Measurements from ENCODE around the gene PAM.

PAM gene

GRCh38 chr5:102815540-102816332 lies 60.6 kb downstream of the PAM start:
- no peak for DNase-seq

GRCh38 chr5:102818345-102818744 lies 63.2 kb downstream of the PAM start:
- DNase-seq = no peak

- no peak for DNase-seq
Measured at GRCh38 chr5:102818934-102819333, 63.8 kb downstream of the PAM start.

GRCh38 chr5:102819634-102820033 lies 64.5 kb downstream of the PAM start:
- DNase-seq = no peak

- no peak for DNase-seq
Measured at GRCh38 chr5:102823441-102823874, 68.4 kb downstream of the PAM start.

DNA sequence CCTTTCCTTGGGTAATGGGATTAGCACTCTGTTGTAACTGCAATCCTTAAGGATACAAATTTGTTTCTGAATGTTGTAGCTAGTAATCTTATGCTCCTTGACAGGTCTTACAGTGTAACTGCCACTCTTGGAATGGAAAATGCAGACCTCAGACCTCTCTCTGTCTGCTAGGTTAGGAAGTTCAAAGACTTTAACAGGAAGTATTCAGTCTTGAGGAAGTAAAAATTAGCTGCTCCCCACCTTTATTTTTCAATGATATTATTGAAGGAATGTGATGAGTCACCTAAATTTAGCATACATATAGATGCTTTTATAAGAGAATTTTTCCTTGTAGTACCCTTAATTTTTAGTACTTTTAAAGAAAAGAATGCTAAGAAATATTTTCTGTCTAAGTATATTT lies 71.5 kb downstream of the PAM start:
- no peak for DNase-seq

DNA sequence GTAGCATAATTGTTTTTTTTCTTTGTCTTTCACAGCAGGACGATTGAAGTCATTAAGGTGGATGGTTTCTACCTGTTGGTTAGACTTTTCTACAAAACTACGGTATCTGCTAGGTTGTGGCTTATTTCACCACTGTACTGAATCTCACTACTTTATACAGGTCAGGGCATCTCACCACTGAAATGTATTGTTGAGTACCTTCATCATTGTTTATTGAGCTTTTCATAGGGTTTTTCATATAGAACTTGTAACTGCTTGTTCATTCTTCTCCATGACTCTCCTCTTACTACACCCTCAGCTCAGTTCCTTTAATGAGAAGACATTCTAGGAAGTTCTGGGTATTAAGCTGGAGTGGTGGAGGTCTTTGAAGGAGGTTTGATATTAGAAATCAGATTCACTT lies 75.1 kb downstream of the PAM start:
- DNase-seq = no peak

- no peak for DNase-seq
Measured at GRCh38 chr5:102832445-102832844, 77.3 kb downstream of the PAM start.

- no peak for DNase-seq
Measured at GRCh38 chr5:102833146-102833545, 78.0 kb downstream of the PAM start.

- no peak for DNase-seq
Measured at GRCh38 chr5:102834438-102834964, 79.4 kb downstream of the PAM start.

- DNase-seq = no peak
Measured at GRCh38 chr5:102835717-102836116, 80.6 kb downstream of the PAM start.

DNA sequence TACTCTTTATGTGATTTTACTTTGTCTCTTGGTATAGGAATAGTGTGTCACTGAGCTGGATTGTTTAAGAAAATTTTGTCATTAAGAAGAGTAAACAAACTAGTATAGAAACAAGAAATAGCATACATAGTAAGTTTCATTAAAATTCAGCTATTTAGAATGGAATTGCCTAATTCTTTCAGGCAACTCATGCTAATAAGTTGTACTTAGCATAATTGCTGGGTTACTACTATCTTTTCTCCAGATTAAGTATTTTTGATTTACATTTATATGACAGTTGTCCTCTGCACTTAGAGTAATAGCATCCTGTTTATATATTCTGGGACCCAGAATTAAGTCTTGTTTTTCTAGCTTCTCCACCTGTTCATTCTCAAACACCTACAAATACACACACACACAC lies 85.9 kb downstream of the PAM start:
- DNase-seq = no peak

GRCh38 chr5:102843997-102844396 lies 88.9 kb downstream of the PAM start:
- no peak for DNase-seq

DNA sequence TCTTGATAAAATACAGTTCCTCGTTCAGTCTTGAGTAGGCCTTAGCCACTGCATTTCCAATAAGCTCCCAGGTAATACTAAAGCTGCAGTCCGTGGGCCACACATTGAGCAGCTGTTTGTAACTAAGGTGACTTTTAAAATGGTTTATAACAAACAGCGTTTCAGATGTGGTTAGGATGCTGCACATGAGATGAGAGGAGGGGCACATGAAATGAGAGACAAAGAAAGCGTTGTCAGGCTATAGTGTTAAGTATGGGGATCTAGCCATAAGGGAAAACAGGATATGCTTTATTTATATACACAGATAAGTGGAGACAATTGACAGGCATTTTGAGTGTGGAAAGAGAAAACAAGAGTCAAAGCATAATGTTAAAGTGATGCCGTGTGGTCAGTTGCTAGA lies 89.9 kb downstream of the PAM start:
- DNase-seq = no peak

- DNase-seq = no peak
Measured at GRCh38 chr5:102850503-102850902, 95.4 kb downstream of the PAM start.

- no peak for DNase-seq
Measured at GRCh38 chr5:102853680-102854079, 98.6 kb downstream of the PAM start.

DNA sequence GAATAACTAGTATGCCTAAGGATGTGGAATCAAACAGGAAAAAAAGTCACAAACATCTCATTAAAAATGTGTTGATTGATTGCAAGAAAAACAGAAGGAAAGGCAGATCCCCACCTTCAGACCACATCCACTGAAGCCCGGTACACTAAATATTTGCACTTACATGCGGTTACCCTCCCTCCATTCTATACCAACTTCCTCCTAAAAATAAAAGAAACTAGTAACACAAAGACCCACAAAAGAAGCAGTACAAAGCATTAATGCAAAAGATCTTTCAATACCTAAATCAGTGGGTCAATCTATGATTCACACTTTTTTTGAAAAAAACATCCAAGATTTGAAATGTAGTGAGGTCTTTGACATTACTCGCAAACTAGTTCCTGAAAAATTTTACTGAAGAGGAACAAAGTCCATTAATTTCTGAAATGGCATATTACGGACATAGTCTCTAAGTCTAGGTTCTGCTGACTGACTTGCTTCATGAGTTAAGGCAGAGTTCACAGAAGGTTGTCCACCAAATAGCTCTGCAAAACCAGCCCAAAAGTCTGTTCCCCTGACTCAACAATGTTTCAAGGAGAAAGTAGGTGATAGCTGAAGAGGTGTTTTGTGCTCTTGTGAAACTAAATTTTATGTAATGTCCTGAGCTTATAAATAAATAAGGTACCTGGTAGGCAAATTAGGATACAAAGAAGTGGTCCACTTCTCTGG lies 100.7 kb downstream of the PAM start:
- DNase-seq = no peak

DNA sequence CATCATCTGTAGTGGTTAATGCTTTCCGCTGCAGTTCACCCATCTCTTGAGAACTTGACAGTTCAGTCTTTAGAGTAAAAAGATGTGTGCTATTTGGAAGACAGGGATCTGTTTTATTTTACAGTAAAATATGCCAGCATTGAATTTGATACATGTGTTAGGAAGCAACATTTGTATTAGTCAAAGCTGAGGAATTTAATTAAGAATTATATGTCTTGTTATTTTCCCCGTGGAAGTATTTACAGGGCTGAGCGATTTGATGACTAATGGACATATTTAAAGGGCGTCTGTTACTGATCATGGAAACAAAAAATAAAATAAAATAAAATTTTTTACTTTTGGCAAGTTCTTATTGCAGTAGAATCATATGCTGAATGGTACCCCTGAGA lies 101.3 kb downstream of the PAM start:
- DNase-seq = no peak

GRCh38 chr5:102857076-102857818 lies 102.1 kb downstream of the PAM start:
- no peak for DNase-seq

DNA sequence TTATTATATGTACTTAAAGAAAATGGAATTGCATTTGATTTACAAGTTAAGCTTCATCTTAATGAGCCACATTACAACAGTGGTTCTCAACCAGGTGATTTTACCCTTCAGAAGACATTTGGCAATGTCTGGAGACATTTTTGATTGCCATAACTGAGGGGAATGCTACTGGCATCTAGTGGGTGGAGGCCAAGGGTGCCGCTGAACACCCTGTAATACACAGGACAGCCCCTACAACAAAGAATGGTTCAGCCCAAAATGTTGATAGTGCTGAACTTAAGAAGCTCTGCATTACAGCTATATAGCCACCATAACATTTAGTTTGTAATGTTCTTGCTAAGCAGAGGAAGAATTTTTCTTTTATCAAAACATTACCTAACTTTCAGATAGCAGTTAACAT lies 103.1 kb downstream of the PAM start:
- no peak for DNase-seq

- no peak for DNase-seq
Measured at GRCh38 chr5:102858808-102859207, 103.7 kb downstream of the PAM start.

- DNase-seq = no peak
Measured at GRCh38 chr5:102860035-102860434, 104.9 kb downstream of the PAM start.

- DNase-seq = no peak
Measured at GRCh38 chr5:102863058-102863457, 108.0 kb downstream of the PAM start.
